GM12878 (cell line): Measurements from ENCODE around the gene OPCML.
A peak's percentile ranks its signal among the peaks of the same experiment; 100 is the strongest.

ENCODE experiments used
- BCL11A ChIP-seq: IDR thresholded peaks from 2 replicates; pipeline ENCODE4 v1.6.1; 2011; ENCODE audit warnings: low read depth, low read length
- CTCF ChIP-seq, 3 experiments: IDR thresholded peaks in 2 of 3; conservative IDR thresholded peaks in 1 of 3; 2 replicates each; pipeline ENCODE4 v1.5.1; 2011; ENCODE audit warnings: low read depth in 3 of 3, low read length in 3 of 3, mild to moderate bottlenecking in 3 of 3, control low read depth in 2 of 3, moderate library complexity in 2 of 3, inconsistent platforms in 1 of 3, mixed read lengths in 1 of 3; ENCODE audit not compliant: control insufficient read depth in 2 of 3, insufficient read depth in 1 of 3; ENCODE audit errors: extremely low read depth in 1 of 3
- MYC ChIP-seq: IDR thresholded peaks from 2 replicates; pipeline ENCODE4 v1.6.1; 2011; ENCODE audit warnings: mild to moderate bottlenecking, low read length, moderate library complexity, inconsistent platforms; ENCODE audit not compliant: insufficient read depth, insufficient replicate concordance, insufficient read length, severe bottlenecking
- ZNF384 ChIP-seq: IDR thresholded peaks from 2 replicates; pipeline ENCODE4 v1.6.1; 2012; ENCODE audit warnings: low read depth, mild to moderate bottlenecking, low read length, improper control_type of control experiment, borderline replicate concordance

- TF ChIP-seq CTCF (IDR thresholded peaks at IDR 0.05 in 2 of 3, conservative IDR thresholded peaks at IDR 0.05 in 1 of 3; ENCODE audit: control insufficient read depth in 2 of 3, extremely low read depth in 1 of 3, insufficient read depth in 1 of 3, low read depth in 3 of 3, low read length in 3 of 3) (0 out of 6 replicates have a peak, but pooled peaks of 1 of the 3 experiments have one; percentile 17), MYC (no peak), BCL11A (no peak), ZNF384 (no peak)
Measured at GRCh38 chr11:133219543-133219942, 312.8 kb downstream of the OPCML start.
